DOHH2 (cell line): ENCODE data around the gene IGFL4.

Source experiments
- EZH2phosphoT487 ChIP-seq: fragments of 200-600 bp; sonication (generic); IDR thresholded peaks from 2 replicates; pipeline ENCODE4 v1.6.1; 2017; ENCODE audit warnings: borderline replicate concordance, mild to moderate bottlenecking, antibody characterized with exemption, low read length, moderate library complexity, mixed read lengths
- TF ChIP-seq, protein P1 (sequence below): fragments of 200-600 bp; sonication (generic); IDR thresholded peaks from one replicate; pipeline ENCODE4 v1.5.1; 2014; ENCODE audit warnings: antibody characterized with exemption, mild to moderate bottlenecking, low read depth, low read length; ENCODE audit not compliant: poor library complexity, severe bottlenecking

DNA sequence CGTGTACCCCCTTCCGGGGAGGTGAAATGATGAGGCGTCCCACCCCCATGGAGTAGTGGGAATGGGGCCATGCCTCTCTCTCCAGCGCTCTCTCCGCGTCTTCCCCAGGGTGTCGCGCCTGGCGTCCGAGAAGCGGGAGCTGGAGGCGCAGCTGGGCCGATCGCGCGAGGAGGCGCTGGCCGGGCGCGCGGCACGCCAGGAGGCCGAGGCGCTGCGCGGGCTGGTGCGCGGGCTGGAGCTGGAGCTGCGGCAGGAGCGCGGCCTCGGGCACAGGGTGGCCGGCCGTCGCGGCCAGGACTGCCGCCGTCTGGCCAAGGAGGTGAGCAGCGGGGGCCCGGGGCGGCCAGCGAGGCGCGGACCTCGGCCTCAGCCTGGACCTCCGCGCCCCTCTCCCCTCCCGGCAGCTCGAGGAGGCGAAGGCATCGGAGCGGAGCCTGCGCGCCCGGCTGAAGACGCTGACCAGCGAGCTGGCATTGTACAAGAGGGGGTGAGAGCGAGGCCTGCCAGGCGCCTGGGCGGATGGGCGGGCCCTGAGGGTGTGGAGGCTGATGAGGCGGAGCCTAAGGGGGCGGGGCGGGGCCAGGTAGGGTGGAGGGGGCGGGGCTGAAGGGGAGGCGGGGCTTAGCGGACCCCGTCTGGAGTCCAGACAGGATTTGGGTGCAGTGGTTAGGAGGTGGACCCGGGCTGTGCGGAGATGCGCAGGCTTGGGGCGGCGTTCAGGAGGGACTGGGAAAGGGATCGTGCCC lies 25.7 kb downstream of the IGFL4 start:
- TF ChIP-seq, protein P1, sequence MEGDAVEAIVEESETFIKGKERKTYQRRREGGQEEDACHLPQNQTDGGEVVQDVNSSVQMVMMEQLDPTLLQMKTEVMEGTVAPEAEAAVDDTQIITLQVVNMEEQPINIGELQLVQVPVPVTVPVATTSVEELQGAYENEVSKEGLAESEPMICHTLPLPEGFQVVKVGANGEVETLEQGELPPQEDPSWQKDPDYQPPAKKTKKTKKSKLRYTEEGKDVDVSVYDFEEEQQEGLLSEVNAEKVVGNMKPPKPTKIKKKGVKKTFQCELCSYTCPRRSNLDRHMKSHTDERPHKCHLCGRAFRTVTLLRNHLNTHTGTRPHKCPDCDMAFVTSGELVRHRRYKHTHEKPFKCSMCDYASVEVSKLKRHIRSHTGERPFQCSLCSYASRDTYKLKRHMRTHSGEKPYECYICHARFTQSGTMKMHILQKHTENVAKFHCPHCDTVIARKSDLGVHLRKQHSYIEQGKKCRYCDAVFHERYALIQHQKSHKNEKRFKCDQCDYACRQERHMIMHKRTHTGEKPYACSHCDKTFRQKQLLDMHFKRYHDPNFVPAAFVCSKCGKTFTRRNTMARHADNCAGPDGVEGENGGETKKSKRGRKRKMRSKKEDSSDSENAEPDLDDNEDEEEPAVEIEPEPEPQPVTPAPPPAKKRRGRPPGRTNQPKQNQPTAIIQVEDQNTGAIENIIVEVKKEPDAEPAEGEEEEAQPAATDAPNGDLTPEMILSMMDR = no peak
- no peak for TF ChIP-seq EZH2phosphoT487
